IMR-90 (cell line): ENCODE data around the gene FAM32A.

Experiments used
- BHLHE40 ChIP-seq: fragments of 150-350 bp; IDR thresholded peaks from 2 replicates; pipeline ENCODE4 v1.6.1; 2016; ENCODE audit warnings: mild to moderate bottlenecking, low read depth, low read length
- CEBPB ChIP-seq: IDR thresholded peaks from 2 replicates; pipeline ENCODE4 v1.6.1; 2012; ENCODE audit warnings: low read depth, low read length, improper control_type of control experiment
- CTCF ChIP-seq: conservative IDR thresholded peaks from 2 replicates; pipeline ENCODE4 v1.5.1; 2012; ENCODE audit warnings: mild to moderate bottlenecking, low read depth, low read length, improper control_type of control experiment
- ELK1 ChIP-seq: fragments of 150-350 bp; IDR thresholded peaks from 2 replicates; pipeline ENCODE4 v1.6.1; 2016; ENCODE audit warnings: low read depth, mild to moderate bottlenecking, low read length, moderate library complexity, borderline replicate concordance
- FOS ChIP-seq: fragments of 150-350 bp; IDR thresholded peaks from 2 replicates; pipeline ENCODE4 v1.6.1; 2016; ENCODE audit warnings: low read depth, low read length
- MAFK ChIP-seq: IDR thresholded peaks from 2 replicates; pipeline ENCODE4 v1.6.1; 2012; ENCODE audit warnings: low read depth, low read length, improper control_type of control experiment
- MXI1 ChIP-seq: IDR thresholded peaks from 2 replicates; pipeline ENCODE4 v1.6.1; 2012; ENCODE audit warnings: low read depth, mild to moderate bottlenecking, low read length, moderate library complexity, borderline replicate concordance
- POLR2A ChIP-seq: IDR thresholded peaks from 2 replicates; pipeline ENCODE4 v1.6.1; 2012; ENCODE audit warnings: mild to moderate bottlenecking, low read depth, low read length
- RAD21 ChIP-seq: IDR thresholded peaks from 2 replicates; pipeline ENCODE4 v1.6.1; 2012; ENCODE audit warnings: low read length, improper control_type of control experiment
- RCOR1 ChIP-seq: IDR thresholded peaks from 2 replicates; pipeline ENCODE4 v1.6.1; 2012; ENCODE audit warnings: mild to moderate bottlenecking, low read length, improper control_type of control experiment; ENCODE audit not compliant: insufficient replicate concordance
- RFX5 ChIP-seq: IDR thresholded peaks from 2 replicates; pipeline ENCODE4 v1.8.0; 2012; ENCODE audit warnings: low read depth, mild to moderate bottlenecking, low read length, moderate library complexity
- SMC3 ChIP-seq: fragments of 150-350 bp; IDR thresholded peaks from 2 replicates; pipeline ENCODE4 v1.6.1; 2016; ENCODE audit warnings: low read depth, mild to moderate bottlenecking, antibody characterized with exemption, low read length, moderate library complexity
- TF ChIP-seq, protein P1 (sequence below): fragments of 150-350 bp; IDR thresholded peaks from 2 replicates; pipeline ENCODE4 v1.6.1; 2017; ENCODE audit warnings: mild to moderate bottlenecking, antibody characterized with exemption, low read length, low read depth

GRCh38 chr19:16185123-16185767 lies at the start of gene FAM32A:
- TF ChIP-seq MAFK (no peak), CTCF (peak; percentile 22; the same call in 1 of the 2 replicates), MXI1 (peak; percentile 64; the same call in 1 of the 2 replicates), RAD21 (no peak), FOS (no peak), RFX5 (no peak), SMC3 (no peak), RCOR1 (no peak), POLR2A (peak; percentile 92), ELK1 (peak; percentile 99), BHLHE40 (no peak), CEBPB (no peak)
- TF ChIP-seq, protein P1, sequence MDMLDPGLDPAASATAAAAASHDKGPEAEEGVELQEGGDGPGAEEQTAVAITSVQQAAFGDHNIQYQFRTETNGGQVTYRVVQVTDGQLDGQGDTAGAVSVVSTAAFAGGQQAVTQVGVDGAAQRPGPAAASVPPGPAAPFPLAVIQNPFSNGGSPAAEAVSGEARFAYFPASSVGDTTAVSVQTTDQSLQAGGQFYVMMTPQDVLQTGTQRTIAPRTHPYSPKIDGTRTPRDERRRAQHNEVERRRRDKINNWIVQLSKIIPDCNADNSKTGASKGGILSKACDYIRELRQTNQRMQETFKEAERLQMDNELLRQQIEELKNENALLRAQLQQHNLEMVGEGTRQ: no peak
